ENCODE measurements around the gene RALGPS1.

RALGPS1 gene

GRCh38 chr9:127084076-127085039 is 169.8 kb downstream of the RALGPS1 start:
- no peak for DNase-seq

DNA sequence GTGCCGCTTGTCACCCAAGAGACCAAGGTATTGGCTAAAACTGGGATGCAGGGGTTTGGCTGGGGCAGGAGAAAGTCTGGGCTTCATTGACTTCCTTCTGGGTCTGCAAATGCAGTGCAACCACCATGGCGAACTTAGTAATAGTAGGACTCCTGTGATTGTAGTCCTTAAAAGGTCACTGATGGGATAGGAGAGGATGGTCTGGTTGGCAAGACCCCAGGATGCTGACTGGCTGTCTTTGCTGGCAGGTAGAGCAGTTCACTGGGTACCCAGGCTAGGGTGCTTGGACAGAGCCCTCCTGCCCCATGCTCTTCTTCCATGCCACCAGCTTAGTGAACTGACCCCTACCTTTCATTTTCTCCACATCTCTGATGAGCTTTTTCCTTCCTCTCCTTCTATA is 170.6 kb downstream of the RALGPS1 start:
- DNase-seq, result no peak

GRCh38 chr9:127086771-127087170 is 172.2 kb downstream of the RALGPS1 start:
- DNase-seq, result no peak

DNA sequence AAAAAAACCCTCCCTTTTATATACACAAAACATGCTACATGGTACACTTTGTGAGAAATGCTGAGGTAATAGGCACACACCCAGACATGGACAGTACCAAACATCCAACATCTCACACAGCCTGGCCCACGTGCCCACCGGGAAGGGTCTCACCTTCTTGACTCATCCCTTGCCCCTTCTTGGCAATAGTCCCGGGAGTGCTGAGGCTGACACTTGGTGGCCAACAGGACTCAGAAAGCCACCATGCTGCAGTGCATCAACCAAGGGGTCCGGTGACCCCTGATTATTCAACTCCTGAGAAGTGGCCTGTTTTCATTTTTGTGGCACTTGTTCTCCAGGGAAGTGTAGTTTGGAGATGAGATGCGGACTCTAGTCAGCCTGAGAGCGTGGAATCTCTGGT is 172.8 kb downstream of the RALGPS1 start:
- DNase-seq, result no peak

DNA sequence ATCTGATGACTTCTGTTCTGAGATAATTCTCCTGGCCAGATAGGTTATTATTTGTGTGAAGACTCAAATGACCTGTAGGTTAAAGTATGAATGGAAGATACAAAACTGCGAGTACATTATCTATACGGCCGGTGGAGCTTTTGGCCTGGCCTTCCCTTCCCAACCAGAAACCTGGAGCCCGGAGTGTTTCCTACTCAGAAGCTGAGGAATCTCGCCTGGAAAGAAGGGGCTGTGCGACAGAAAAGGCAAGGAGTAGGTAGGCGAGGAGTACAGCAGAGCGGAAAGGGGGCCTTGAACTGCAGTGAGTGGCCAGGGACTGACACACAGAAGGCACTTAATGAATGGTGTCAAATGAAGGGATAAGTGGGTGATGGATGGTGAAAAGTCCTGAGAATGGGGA is 173.3 kb downstream of the RALGPS1 start:
- DNase-seq, result no peak

GRCh38 chr9:127088724-127089615 is 174.4 kb downstream of the RALGPS1 start:
- DNase-seq, result no peak

DNA sequence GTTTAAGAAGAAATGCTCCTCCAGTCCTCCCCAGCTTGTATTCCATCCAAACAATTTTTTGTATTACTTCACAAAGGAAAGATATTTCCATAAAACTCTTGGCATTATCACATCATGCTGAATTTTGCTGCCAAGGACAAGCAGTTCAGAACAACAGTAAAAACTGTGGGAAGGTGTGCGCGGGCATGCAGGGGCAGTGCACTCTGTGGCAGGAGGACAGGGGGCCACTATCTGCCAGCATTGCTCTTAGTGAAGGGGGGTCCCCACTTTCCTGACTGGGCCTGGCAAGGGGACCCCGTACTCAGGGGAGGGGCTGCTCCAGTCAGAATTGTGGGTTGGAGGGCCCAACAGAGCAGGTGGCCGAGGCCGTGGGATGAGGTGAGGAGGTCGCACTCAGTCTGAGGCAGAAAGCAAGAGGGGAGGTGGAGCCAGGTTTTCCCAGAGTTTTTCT is 175.1 kb downstream of the RALGPS1 start:
- no peak for DNase-seq

DNA sequence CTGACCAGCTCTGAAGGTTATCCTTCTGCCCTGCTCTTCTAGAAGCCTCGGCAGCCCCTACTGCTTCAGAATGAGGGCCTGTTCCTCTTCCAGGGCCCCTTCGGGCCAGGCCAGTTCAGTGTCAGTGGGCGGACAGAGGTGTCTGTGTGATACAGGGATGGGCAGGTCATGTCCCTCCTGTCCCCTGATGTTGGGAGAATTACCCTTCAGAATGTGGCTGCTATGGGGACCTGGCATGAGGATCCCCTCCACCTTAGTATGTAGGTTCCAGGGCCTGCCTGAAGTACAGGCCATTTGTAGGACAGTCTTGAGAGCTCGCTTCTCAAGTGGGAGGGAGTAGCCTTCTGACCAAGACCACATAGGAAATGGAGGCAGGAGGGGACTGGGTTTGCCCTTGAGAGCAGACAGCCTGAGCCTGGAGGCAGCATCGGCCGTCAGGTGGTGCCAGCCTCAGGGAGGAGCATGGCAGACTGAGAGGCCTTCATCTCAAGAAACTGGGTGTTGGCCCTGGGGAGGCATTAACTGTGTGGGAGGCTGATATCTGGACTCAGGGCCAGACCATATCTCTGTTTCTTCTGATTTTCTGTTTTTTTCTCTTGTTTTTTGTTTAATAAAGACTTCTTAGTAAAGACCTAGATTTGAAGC is 175.9 kb downstream of the RALGPS1 start:
- no peak for DNase-seq

GRCh38 chr9:127091526-127091925 is 176.9 kb downstream of the RALGPS1 start:
- no peak for DNase-seq

- DNase-seq, result no peak
Measured at GRCh38 chr9:127092041-127092608, 177.5 kb downstream of the RALGPS1 start.

GRCh38 chr9:127093319-127094020 is 178.9 kb downstream of the RALGPS1 start:
- DNase-seq, result no peak

GRCh38 chr9:127095411-127095810 is 180.8 kb downstream of the RALGPS1 start:
- DNase-seq, result no peak

DNA sequence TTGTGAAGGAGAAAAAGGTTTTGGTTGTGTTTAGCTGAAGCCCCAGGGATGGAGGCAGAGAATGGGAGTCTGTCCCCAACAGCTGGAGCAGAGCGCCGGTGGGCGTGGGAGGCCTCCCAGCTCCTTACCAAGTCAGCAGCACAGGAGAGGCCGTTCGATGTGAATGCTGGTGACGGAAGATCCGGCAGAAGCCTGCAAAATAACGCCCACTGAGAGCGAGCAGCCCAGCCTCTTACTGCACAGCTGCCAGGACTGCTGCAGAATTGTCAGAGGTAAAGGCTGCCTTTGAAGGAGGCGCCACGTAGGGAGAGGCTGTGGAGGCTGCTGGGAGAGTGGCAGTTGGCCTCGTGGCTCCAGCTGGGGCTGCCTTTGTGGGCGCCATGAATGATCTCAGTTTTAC is 181.6 kb downstream of the RALGPS1 start:
- no peak for DNase-seq

DNA sequence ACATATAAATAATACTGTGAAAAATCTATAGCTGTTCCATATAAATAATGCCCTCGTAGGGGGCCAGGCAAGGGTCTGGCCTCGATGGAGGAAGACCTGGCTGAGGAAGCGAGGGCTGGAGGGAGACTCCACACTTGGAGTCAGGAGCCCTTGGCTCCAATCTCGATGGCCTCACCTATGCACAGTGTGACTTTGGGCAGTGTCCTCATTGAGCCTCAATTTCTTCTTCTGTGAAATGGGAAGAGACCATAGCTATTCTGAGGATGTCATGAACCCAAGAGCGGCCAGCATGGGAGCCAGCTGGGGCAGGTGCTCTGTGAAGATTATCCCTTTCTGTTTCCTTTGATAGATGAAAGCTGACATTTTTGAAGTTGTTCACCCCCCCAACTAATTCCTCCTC is 183.1 kb downstream of the RALGPS1 start:
- no peak for DNase-seq

DNA sequence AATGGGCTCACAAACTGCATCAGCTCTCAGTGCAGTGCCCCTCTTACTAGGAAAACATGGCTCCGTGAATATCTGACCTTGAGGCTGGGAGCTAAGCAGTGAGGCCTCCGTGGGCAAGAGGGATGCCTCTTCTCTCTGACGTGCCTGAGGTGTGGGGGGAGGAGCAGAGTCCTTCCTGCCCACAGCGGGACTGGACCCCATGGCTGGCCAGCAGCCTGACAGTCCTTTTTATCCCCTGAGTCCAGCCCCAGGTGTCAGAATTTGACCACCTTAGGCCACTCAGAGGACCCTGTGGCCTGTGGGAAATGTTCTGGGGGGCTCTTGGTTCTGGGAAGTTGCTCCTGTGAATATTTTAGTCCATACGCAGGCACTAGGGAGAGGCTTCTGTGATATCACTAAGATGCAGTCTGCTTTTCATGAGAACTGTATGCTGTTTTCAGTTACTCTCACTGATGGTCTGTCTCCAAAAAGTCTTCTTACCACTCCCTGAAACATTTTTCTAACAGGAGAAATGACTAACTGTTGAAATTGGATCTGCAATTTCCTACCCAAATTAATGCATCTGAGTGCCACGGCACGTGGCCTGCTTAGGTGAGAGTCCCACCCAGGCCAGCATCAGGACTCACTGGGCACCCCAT is 184.5 kb downstream of the RALGPS1 start:
- DNase-seq, result no peak

DNA sequence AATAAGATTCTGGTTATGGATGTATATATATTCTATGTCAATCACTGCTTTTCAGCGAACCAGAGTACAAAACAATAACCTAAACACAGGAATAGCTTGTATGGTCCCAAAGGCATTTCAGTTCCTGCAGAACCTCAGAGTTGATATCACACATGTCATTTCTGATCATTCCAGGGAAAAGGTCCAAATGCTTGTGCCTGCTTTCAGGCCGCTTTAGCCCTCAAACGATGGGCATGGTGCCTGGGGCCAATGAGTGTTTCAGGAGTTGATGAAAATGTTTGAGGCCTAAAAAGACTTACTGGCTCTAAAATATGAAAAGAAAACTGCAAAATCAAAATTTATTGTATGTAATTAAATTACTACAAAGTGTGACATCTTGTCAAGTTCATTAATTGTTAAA is 185.1 kb downstream of the RALGPS1 start:
- DNase-seq, result no peak

DNA sequence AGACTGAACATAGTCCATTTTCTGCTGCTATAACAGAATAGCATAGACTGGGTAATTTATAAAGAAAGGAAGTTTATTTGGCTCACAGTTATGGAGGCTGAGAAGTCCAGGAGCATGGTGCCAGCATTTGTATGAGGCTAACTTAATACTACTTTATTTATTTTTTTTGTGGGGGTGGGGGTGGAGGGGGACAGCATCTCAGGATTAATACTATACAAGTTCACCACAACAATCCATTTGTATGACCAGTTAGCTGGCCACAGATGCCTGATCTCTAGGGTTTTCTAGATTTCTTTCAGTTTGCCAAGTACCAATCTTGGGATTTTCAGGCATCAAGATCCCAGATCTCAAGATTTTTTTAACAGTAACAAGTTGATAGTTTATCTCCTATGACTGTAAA is 187.6 kb downstream of the RALGPS1 start:
- no peak for DNase-seq

DNA sequence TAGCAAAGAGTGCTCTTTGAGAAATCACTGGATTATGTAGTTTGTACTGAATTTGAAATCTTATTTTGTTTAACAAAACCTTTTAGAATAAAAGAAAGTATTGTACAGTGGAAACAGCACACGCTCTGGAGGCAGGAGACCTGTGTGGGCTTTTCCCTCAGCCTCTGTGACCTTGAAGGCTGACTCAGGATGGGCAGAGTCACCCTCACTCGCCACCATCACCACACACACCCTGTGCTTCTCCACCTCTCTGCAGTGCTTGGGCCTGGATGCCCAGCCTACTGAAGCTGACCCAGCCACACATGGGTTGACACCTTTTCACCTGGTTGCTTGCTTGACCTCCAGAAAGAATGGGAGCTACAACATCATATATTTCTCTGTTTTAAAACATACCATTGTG is 188.2 kb downstream of the RALGPS1 start:
- DNase-seq, result no peak

DNA sequence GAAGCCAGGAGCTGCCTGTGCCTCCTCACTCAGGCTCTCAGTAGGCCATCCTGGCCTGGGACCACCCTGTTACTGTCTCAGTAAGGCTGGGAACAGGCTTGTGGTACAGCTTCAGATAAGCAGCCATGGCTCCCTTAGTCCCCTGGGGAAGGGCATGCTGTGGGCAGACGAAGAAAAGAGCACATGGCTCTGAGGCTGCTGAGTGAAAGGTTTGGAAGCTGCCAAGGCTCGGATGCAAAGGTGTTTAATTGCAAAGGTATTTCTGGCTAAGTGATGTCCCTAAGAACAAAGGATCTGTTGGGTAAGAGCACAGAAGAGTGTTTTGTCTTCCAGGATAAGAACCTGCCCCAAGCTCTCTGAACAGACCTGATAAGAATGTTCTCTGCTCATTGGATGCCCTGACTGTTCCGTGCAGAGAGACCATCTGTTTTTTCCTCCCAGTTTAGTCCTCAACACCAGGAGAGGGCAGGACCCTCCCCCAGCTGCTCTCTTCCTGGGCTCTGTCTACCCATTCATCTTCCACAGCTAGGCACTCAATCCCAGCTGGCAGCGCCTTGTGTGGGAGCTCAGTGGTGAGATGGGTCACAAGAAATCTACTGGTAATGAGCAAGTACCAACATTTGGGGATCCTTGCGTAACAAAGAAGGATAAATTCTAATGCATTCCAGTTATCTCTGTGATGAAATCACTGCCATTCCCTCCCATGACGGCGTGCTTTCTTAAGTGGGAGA is 190.2 kb downstream of the RALGPS1 start:
- DNase-seq, result no peak

DNA sequence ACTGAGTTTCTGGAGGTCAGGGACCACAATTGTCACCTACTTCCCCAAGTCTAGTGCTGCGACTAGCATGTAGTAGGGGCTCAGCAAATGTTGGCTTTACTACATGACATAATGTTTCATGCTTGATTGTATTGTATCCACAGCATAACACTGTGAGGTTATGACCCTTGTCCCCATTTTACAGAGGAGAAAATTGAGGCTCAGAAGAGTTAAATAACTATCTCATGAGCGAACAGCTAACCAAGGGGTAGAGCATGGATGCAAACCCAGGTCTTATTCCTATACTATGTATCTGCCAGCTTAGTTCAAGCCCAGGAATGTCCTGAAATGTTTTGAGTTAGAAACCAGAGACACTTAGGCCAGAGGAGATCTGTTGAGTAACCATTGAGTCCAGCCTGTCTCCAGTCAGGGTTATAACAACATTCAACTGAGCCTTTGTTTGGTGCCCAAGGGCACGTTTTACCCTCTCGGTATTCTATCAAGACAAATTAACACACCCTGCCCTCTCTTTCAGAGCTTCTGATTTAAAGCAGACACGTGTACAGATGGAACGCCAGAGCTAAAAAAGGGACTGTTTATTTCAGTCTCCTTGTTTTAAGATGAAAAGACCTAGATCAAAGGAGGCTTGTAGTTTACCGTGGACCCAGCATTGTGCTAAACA is 191.4 kb downstream of the RALGPS1 start:
- DNase-seq, result no peak

All from GOT3 (cell line).